Loucy (cell line): ENCODE results near the gene BBS4.

ENCODE experiments used
- CTCF ChIP-seq: fragments of 200-600 bp; sonication (generic); conservative IDR thresholded peaks from 2 replicates; pipeline ENCODE4 v1.5.1; 2014; ENCODE audit warnings: mild to moderate bottlenecking, antibody characterized with exemption, low read length
- EZH2phosphoT487 ChIP-seq: fragments of 200-600 bp; IDR thresholded peaks from 2 replicates; pipeline ENCODE4 v1.6.1; 2018; ENCODE audit warnings: antibody characterized with exemption, mild to moderate bottlenecking, moderate library complexity, borderline replicate concordance

- TF ChIP-seq CTCF (no peak), EZH2phosphoT487 (no peak)
Measured at GRCh38 chr15:72740219-72740618, 54.2 kb downstream of the BBS4 start.
